ENCODE measurements around the gene PLCB4. TPM values are rescaled to one million over a fixed set of nuclear protein-coding genes. Genes with fewer than 3 reads are reported as not detected.

The PLCB4 gene
- polyA plus RNA-seq, 1 donor (not counting 4 experiments of a cell fraction or from before 2014, with no cell fraction given) = 4.1 TPM

GRCh38 chr20:9516234-9516871 lies 447.5 kb downstream of the PLCB4 start:
- dilution Hi-C loops (cut with MboI; ENCODE audit: extremely low pct_ligation_motif_present, low sequenced_read_pairs) = no loop called here
- no peak for DNase-seq (ENCODE audit: low read depth, low spot score)
- H3K27me3 ChIP-seq (ENCODE audit: control insufficient read depth, extremely low read depth, insufficient read depth, low read length) = peaks cover 47% of the 10 kb centered on the region

GRCh38 chr20:9517297-9518162 lies 448.6 kb downstream of the PLCB4 start:
- TF ChIP-seq EZH2 (IDR thresholded peaks at IDR 0.05; ENCODE audit: low read length) (no peak), CTCF (optimal IDR thresholded peaks at IDR 0.05 in 1 of 3, IDR thresholded peaks at IDR 0.05 in 1 of 3, conservative IDR thresholded peaks at IDR 0.05 in 1 of 3; ENCODE audit: extremely low read depth in 1 of 3, insufficient read depth in 2 of 3, low read length in 3 of 3) (no peak)
- dilution Hi-C loops (cut with MboI; ENCODE audit: extremely low pct_ligation_motif_present, low sequenced_read_pairs) = no loop called here
- peaks cover 43% of the 10 kb centered on the region for H3K27me3 ChIP-seq (ENCODE audit: control insufficient read depth, extremely low read depth, insufficient read depth, low read length)

More at GRCh38 chr20:9516234-9516871, 447.5 kb downstream of the PLCB4 start:
- no peak overlapping the region for H3K9ac ChIP-seq (ENCODE audit: control insufficient read depth, extremely low read depth, insufficient read depth, low read length)
- H3K27ac ChIP-seq (ENCODE audit: control insufficient read depth, insufficient read depth, low read length) = no peak overlapping the region
- no peaks in the 10 kb centered on the region for H3K36me3 ChIP-seq (ENCODE audit: control insufficient read depth in 2 of 2, extremely low read depth in 1 of 2, insufficient read depth in 2 of 2, low read length in 2 of 2)
- no peaks in the 10 kb centered on the region for H3K9me3 ChIP-seq (ENCODE audit: control insufficient read depth, low read depth, low read length)
- no peaks in the 10 kb centered on the region for H3K4me1 ChIP-seq (ENCODE audit: control insufficient read depth, extremely low read depth, insufficient read depth, low read length)
- no peak overlapping the region for H2AFZ ChIP-seq (ENCODE audit: control insufficient read depth, low read length)
- no peaks in the 10 kb centered on the region for H4K20me1 ChIP-seq (ENCODE audit: control insufficient read depth, extremely low read depth, insufficient read depth, low read length)
- H3K9me1 ChIP-seq (ENCODE audit: control insufficient read depth, extremely low read depth, insufficient read depth, low read length) = no peaks in the 10 kb centered on the region
- no peak overlapping the region for H3K4me2 ChIP-seq (ENCODE audit: control insufficient read depth, extremely low read depth, insufficient read depth, low read depth, low read length)
- no peak for TF ChIP-seq CTCF (optimal IDR thresholded peaks at IDR 0.05 in 1 of 3, IDR thresholded peaks at IDR 0.05 in 1 of 3, conservative IDR thresholded peaks at IDR 0.05 in 1 of 3; ENCODE audit: extremely low read depth in 1 of 3, insufficient read depth in 2 of 3, low read length in 3 of 3)
- TF ChIP-seq EZH2 (IDR thresholded peaks at IDR 0.05; ENCODE audit: low read length) = peak; percentile 28
- no peak overlapping the region for H3K4me3 ChIP-seq (ENCODE audit: control insufficient read depth in 2 of 3, extremely low read depth in 1 of 3, insufficient read depth in 2 of 3, low read depth in 1 of 3, low read length in 3 of 3)
- no peaks in the 10 kb centered on the region for H3K79me2 ChIP-seq (ENCODE audit: control insufficient read depth, insufficient read depth, low read length)
- FAIRE-seq = no peak

More at GRCh38 chr20:9517297-9518162, 448.6 kb downstream of the PLCB4 start:
- Histone ChIP-seq H3K36me3 (ENCODE audit: control insufficient read depth in 2 of 2, extremely low read depth in 1 of 2, insufficient read depth in 2 of 2, low read length in 2 of 2) (no peaks in the 10 kb centered on the region), H3K4me3 (ENCODE audit: control insufficient read depth in 2 of 3, extremely low read depth in 1 of 3, insufficient read depth in 2 of 3, low read depth in 1 of 3, low read length in 3 of 3) (no peak overlapping the region), H3K4me1 (ENCODE audit: control insufficient read depth, extremely low read depth, insufficient read depth, low read length) (no peaks in the 10 kb centered on the region), H3K79me2 (ENCODE audit: control insufficient read depth, insufficient read depth, low read length) (no peaks in the 10 kb centered on the region), H3K9ac (ENCODE audit: control insufficient read depth, extremely low read depth, insufficient read depth, low read length) (no peak overlapping the region), H3K9me1 (ENCODE audit: control insufficient read depth, extremely low read depth, insufficient read depth, low read length) (no peaks in the 10 kb centered on the region), H4K20me1 (ENCODE audit: control insufficient read depth, extremely low read depth, insufficient read depth, low read length) (no peaks in the 10 kb centered on the region), H3K27ac (ENCODE audit: control insufficient read depth, insufficient read depth, low read length) (no peak overlapping the region), H3K4me2 (ENCODE audit: control insufficient read depth, extremely low read depth, insufficient read depth, low read depth, low read length) (no peak overlapping the region), H2AFZ (ENCODE audit: control insufficient read depth, low read length) (no peak overlapping the region), H3K9me3 (ENCODE audit: control insufficient read depth, low read depth, low read length) (no peaks in the 10 kb centered on the region)
- FAIRE-seq (no peak), DNase-seq (ENCODE audit: low read depth, low spot score) (no peak)
